HG03457 (cell line): ENCODE measurements around the gene TM9SF4.

ENCODE experiments used
- ATAC-seq: cut with Tn5 transposase; IDR thresholded peaks from one replicate; pipeline ENCODE4 v1.9.1; 2021; ENCODE audit warnings: moderate number of reproducible peaks; ENCODE audit not compliant: unreplicated experiment

Gene TM9SF4

GRCh38 chr20:32109392-32110172, at the start of gene TM9SF4:
Gene TM9SF4 (plus strand): TSS chr20:32109714. CDS start chr20:32109741, 27 bp downstream.
- ATAC-seq, result peak; percentile 65

GRCh38 chr20:32062776-32063170, 46.7 kb upstream of the TM9SF4 start:
- no peak for ATAC-seq

- no peak for ATAC-seq
These were observed 45.8 kb upstream of the TM9SF4 start for GRCh38 chr20:32063695-32064094.

GRCh38 chr20:32064667-32065066, 44.8 kb upstream of the TM9SF4 start:
- no peak for ATAC-seq

GRCh38 chr20:32067234-32067821, 42.2 kb upstream of the TM9SF4 start:
- ATAC-seq, result no peak

- ATAC-seq, result no peak
These were observed 41.3 kb upstream of the TM9SF4 start for GRCh38 chr20:32068174-32068573.

- no peak for ATAC-seq
These were observed 39.8 kb upstream of the TM9SF4 start for GRCh38 chr20:32069711-32070110.

GRCh38 chr20:32070282-32070681, 39.2 kb upstream of the TM9SF4 start:
- no peak for ATAC-seq

GRCh38 chr20:32070690-32071213, 38.8 kb upstream of the TM9SF4 start:
- ATAC-seq, result no peak

- ATAC-seq, result no peak
These were observed 37.9 kb upstream of the TM9SF4 start for GRCh38 chr20:32071395-32072167.

- no peak for ATAC-seq
These were observed 37.3 kb upstream of the TM9SF4 start for GRCh38 chr20:32072168-32072750.

- ATAC-seq, result no peak
These were observed 34.0 kb upstream of the TM9SF4 start for GRCh38 chr20:32075534-32075933.

- no peak for ATAC-seq
These were observed 32.3 kb upstream of the TM9SF4 start for GRCh38 chr20:32077190-32077589.

- no peak for ATAC-seq
These were observed 31.2 kb upstream of the TM9SF4 start for GRCh38 chr20:32078322-32078721.

- no peak for ATAC-seq
These were observed 30.7 kb upstream of the TM9SF4 start for GRCh38 chr20:32078791-32079190.

- ATAC-seq, result no peak
These were observed 29.8 kb upstream of the TM9SF4 start for GRCh38 chr20:32079655-32080109.

- ATAC-seq, result no peak
These were observed 28.7 kb upstream of the TM9SF4 start for GRCh38 chr20:32080783-32081182.

- ATAC-seq, result no peak
These were observed 26.0 kb upstream of the TM9SF4 start for GRCh38 chr20:32083469-32083868.

- ATAC-seq, result no peak
These were observed 22.4 kb upstream of the TM9SF4 start for GRCh38 chr20:32087070-32087469.

GRCh38 chr20:32088759-32089158, 20.8 kb upstream of the TM9SF4 start:
- no peak for ATAC-seq
